Keratinocyte (primary cell): Measurements from ENCODE around the gene CRTC3. TPM values are rescaled to one million over a fixed set of nuclear protein-coding genes. Genes with fewer than 3 reads are reported as not detected.

ENCODE experiments used
- DNase-seq: peaks from one replicate; pipeline ENCODE4 v3.0.0-alpha.2; 2011; ENCODE audit warnings: low read depth, missing footprints, low spot score
- FAIRE-seq: peaks from 2 replicates; lab custom pipeline; 2011; peaks lifted over from hg19 to GRCh38; lab: Jason Lieb, UNC
- H2AFZ ChIP-seq: 2 replicates; pipeline ENCODE4 v1.6.0; 2012; ENCODE audit warnings: low read length, control low read depth, inconsistent platforms; ENCODE audit not compliant: control insufficient read depth
- H3K27ac ChIP-seq: 2 replicates; pipeline ENCODE4 v1.5.1; 2011; ENCODE audit warnings: low read length; ENCODE audit not compliant: control insufficient read depth, insufficient read depth
- H3K27me3 ChIP-seq: 3 replicates; pipeline ENCODE4 v1.6.0; 2011; ENCODE audit warnings: low read length; ENCODE audit not compliant: control insufficient read depth, insufficient read depth; ENCODE audit errors: extremely low read depth
- H3K36me3 ChIP-seq, 2 experiments: 2 replicates in 1 of 2; 3 replicates in 1 of 2; pipeline ENCODE4 v1.5.1; 2011; ENCODE audit warnings: low read length in 2 of 2, mild to moderate bottlenecking in 1 of 2; ENCODE audit not compliant: control insufficient read depth in 2 of 2, insufficient read depth in 2 of 2; ENCODE audit errors: extremely low read depth in 1 of 2
- H3K4me1 ChIP-seq: 3 replicates; pipeline ENCODE4 v1.5.1; 2011; ENCODE audit warnings: low read length; ENCODE audit not compliant: control insufficient read depth, insufficient read depth; ENCODE audit errors: extremely low read depth
- H3K4me2 ChIP-seq: 3 replicates; pipeline ENCODE4 v1.6.0; 2011; ENCODE audit warnings: low read depth, low read length; ENCODE audit not compliant: control insufficient read depth, insufficient read depth; ENCODE audit errors: extremely low read depth
- H3K4me3 ChIP-seq, 3 experiments: fragments of 200-600 bp in 1 of 3; sonication (generic) in 1 of 3; 2 replicates in 2 of 3; 3 replicates in 1 of 3; pipeline ENCODE4 v1.5.1; 2011 to 2016; ENCODE audit warnings: low read length in 3 of 3, mild to moderate bottlenecking in 3 of 3, control low read depth in 2 of 3, inconsistent platforms in 1 of 3, low read depth in 1 of 3, mixed read lengths in 1 of 3, mixed run types in 1 of 3, moderate library complexity in 1 of 3; ENCODE audit not compliant: control insufficient read depth in 2 of 3, insufficient read depth in 2 of 3; ENCODE audit errors: extremely low read depth in 1 of 3
- H3K79me2 ChIP-seq: 2 replicates; pipeline ENCODE4 v1.6.0; 2012; ENCODE audit warnings: low read length; ENCODE audit not compliant: control insufficient read depth, insufficient read depth
- H3K9ac ChIP-seq: 3 replicates; pipeline ENCODE4 v1.6.0; 2011; ENCODE audit warnings: low read length; ENCODE audit not compliant: control insufficient read depth, insufficient read depth; ENCODE audit errors: extremely low read depth
- H3K9me1 ChIP-seq: 3 replicates; pipeline ENCODE4 v1.6.0; 2011; ENCODE audit warnings: low read length; ENCODE audit not compliant: control insufficient read depth, insufficient read depth; ENCODE audit errors: extremely low read depth
- H3K9me3 ChIP-seq: 2 replicates; pipeline ENCODE4 v1.5.1; 2012; ENCODE audit warnings: low read depth, low read length; ENCODE audit not compliant: control insufficient read depth
- H4K20me1 ChIP-seq: 3 replicates; pipeline ENCODE4 v1.6.0; 2011; ENCODE audit warnings: low read length; ENCODE audit not compliant: control insufficient read depth, insufficient read depth; ENCODE audit errors: extremely low read depth
- EZH2 ChIP-seq: IDR thresholded peaks from one replicate; pipeline ENCODE4 v1.6.1; 2012; ENCODE audit warnings: inconsistent platforms, mild to moderate bottlenecking, low read length, moderate library complexity
- dilution Hi-C: fragments of 300-500 bp; cut with MboI; formaldehyde crosslinking; loops from one replicate; pipeline ENCODE4 v1.7.0; 2020; ENCODE audit warnings: low sequenced_read_pairs; ENCODE audit not compliant: extremely low pct_ligation_motif_present
- polyA plus RNA-seq, 5 experiments: library from polyadenylated mRNA; depleted of rRNA in 3 of 5; stranded (reverse) in 3 of 5; stranded (forward) in 1 of 5; unstranded in 1 of 5; fragments of >200 nt; gene quantifications; 1 replicate in 1 of 5; 2 replicates in 3 of 5; 3 replicates in 1 of 5; pipeline versions ENCODE4 v1.2.1 to v1.2.3, GENCODE V29; 2011 to 2012; ENCODE audit warnings: missing spikeins in 2 of 5, low read depth in 1 of 5, low replicate concordance in 1 of 5
- TF ChIP-seq, protein P1 (sequence below), 3 experiments: IDR thresholded peaks in 1 of 3; conservative IDR thresholded peaks in 1 of 3; optimal IDR thresholded peaks in 1 of 3; 2 replicates in 2 of 3; 3 replicates in 1 of 3; pipeline versions ENCODE3 to v1.5.1; 2011; ENCODE audit warnings: low read length in 3 of 3, mild to moderate bottlenecking in 3 of 3, moderate library complexity in 2 of 3, control low read depth in 1 of 3, inconsistent platforms in 1 of 3; ENCODE audit not compliant: insufficient read depth in 2 of 3; ENCODE audit errors: extremely low read depth in 1 of 3

Gene CRTC3
- polyA plus RNA-seq, 1 donor (not counting 4 experiments of a cell fraction or from before 2014, with no cell fraction given) = 11.9 TPM

DNA sequence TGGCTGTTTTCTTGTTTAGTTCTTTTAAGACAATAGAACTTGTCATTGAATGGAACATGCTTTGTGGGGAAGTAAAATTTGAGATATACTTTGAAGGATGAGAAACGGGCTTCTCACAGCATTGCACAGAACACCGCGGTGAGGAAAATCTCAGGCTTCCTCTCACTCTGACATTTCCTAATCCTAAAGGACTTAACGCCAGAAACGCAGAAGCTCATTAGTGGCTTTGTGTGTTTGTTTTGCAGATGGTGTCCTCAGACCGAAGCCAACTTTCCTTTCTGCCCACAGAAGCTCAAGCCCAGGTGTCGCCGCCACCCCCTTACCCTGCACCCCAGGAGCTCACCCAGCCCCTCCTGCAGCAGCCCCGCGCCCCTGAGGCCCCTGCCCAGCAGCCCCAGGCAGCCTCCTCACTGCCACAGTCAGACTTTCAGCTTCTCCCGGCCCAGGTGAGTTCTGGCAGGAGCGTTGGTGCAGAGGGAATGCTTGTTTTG, 108.5 kb downstream of the CRTC3 start:
- no peak overlapping the region for H3K4me2 ChIP-seq
- H3K9me3 ChIP-seq = no peaks in the 10 kb centered on the region
- DNase-seq (no peak), FAIRE-seq (no peak)
- no peak for TF ChIP-seq EZH2
- TF ChIP-seq, protein P1, sequence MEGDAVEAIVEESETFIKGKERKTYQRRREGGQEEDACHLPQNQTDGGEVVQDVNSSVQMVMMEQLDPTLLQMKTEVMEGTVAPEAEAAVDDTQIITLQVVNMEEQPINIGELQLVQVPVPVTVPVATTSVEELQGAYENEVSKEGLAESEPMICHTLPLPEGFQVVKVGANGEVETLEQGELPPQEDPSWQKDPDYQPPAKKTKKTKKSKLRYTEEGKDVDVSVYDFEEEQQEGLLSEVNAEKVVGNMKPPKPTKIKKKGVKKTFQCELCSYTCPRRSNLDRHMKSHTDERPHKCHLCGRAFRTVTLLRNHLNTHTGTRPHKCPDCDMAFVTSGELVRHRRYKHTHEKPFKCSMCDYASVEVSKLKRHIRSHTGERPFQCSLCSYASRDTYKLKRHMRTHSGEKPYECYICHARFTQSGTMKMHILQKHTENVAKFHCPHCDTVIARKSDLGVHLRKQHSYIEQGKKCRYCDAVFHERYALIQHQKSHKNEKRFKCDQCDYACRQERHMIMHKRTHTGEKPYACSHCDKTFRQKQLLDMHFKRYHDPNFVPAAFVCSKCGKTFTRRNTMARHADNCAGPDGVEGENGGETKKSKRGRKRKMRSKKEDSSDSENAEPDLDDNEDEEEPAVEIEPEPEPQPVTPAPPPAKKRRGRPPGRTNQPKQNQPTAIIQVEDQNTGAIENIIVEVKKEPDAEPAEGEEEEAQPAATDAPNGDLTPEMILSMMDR (optimal IDR thresholded peaks at IDR 0.05 in 1 of 3, IDR thresholded peaks at IDR 0.05 in 1 of 3, conservative IDR thresholded peaks at IDR 0.05 in 1 of 3; ENCODE audit: extremely low read depth in 1 of 3, insufficient read depth in 2 of 3, low read length in 3 of 3) = no peak
- H4K20me1 ChIP-seq = no peaks in the 10 kb centered on the region
- no peaks in the 10 kb centered on the region for H3K9me1 ChIP-seq
- no peaks in the 10 kb centered on the region for H3K27me3 ChIP-seq
- H2AFZ ChIP-seq = no peak overlapping the region
- dilution Hi-C loops = no loop called here
- H3K4me1 ChIP-seq = no peaks in the 10 kb centered on the region
- H3K4me3 ChIP-seq = no peak overlapping the region
- no peak overlapping the region for H3K27ac ChIP-seq
- H3K9ac ChIP-seq = no peak overlapping the region
- no peaks in the 10 kb centered on the region for H3K79me2 ChIP-seq
- H3K36me3 ChIP-seq = peaks cover 15 to 31% of the 10 kb centered on the region in 2 experiments

DNA sequence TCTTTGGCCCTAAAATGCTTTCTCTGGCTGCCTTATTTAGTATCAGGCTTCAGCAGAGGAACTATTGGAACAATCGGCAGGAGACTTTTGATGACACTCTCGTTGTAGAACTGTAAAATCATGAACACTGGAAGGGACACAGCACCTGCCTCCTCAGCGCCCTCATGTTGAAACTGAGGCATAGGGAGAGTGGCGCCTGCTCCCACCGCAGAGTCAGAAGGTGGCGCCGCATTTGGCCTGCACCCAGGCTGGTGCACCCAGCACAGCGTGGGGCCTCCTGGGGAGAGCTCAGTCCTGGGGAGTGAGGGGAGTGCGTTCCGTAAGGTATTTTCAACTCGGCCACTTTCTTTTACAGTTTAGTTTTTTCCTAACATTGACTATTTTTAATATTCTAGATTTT, 109.2 kb downstream of the CRTC3 start:
- H2AFZ ChIP-seq = no peak overlapping the region
- H3K79me2 ChIP-seq = no peaks in the 10 kb centered on the region
- no peaks in the 10 kb centered on the region for H3K4me1 ChIP-seq
- dilution Hi-C loops = no loop called here
- no peaks in the 10 kb centered on the region for H3K27me3 ChIP-seq
- no peaks in the 10 kb centered on the region for H3K9me3 ChIP-seq
- no peak overlapping the region for H3K27ac ChIP-seq
- no peak overlapping the region for H3K9ac ChIP-seq
- DNase-seq (no peak), FAIRE-seq (no peak)
- H3K4me2 ChIP-seq = no peak overlapping the region
- H3K9me1 ChIP-seq = no peaks in the 10 kb centered on the region
- peaks cover 18 to 32% of the 10 kb centered on the region in 2 experiments for H3K36me3 ChIP-seq
- H4K20me1 ChIP-seq = no peaks in the 10 kb centered on the region
- H3K4me3 ChIP-seq = no peak overlapping the region
- TF ChIP-seq, protein P1 (optimal IDR thresholded peaks at IDR 0.05 in 1 of 3, IDR thresholded peaks at IDR 0.05 in 1 of 3, conservative IDR thresholded peaks at IDR 0.05 in 1 of 3; ENCODE audit: extremely low read depth in 1 of 3, insufficient read depth in 2 of 3, low read length in 3 of 3) = peak in 1 of 3 experiments; percentile 31
- TF ChIP-seq EZH2 = no peak
